HL-60/S4 treated with phorbol 12-myristate 13-acetate at 8.2 ng/mL for 4 days and 3 days (cell line): Measurements from ENCODE around the gene MYB.
"Not testable (repeated sequence)": the region's sequence is repeated elsewhere in the genome, so short reads cannot be mapped to it uniquely, and the experiment has no call there.

Experiments
- in situ Hi-C: fragments of 300-500 bp; cut with MboI; formaldehyde crosslinking; loops from 2 replicates; pipeline ENCODE4 v1.15.0; 2022; ENCODE audit warnings: low sequenced_read_pairs

The MYB gene

GRCh38 chr6:135243871-135244796 is 63.0 kb downstream of the MYB start:
- in situ Hi-C loops: no loop called here

- in situ Hi-C loops: no loop called here
Observed at GRCh38 chr6:135244805-135245204, 63.7 kb downstream of the MYB start.

- in situ Hi-C loops: not testable (repeated sequence)
Observed at GRCh38 chr6:135246412-135247012, 65.4 kb downstream of the MYB start.

- in situ Hi-C loops: no loop called here
Observed at GRCh38 chr6:135250234-135250633, 69.1 kb downstream of the MYB start.

DNA sequence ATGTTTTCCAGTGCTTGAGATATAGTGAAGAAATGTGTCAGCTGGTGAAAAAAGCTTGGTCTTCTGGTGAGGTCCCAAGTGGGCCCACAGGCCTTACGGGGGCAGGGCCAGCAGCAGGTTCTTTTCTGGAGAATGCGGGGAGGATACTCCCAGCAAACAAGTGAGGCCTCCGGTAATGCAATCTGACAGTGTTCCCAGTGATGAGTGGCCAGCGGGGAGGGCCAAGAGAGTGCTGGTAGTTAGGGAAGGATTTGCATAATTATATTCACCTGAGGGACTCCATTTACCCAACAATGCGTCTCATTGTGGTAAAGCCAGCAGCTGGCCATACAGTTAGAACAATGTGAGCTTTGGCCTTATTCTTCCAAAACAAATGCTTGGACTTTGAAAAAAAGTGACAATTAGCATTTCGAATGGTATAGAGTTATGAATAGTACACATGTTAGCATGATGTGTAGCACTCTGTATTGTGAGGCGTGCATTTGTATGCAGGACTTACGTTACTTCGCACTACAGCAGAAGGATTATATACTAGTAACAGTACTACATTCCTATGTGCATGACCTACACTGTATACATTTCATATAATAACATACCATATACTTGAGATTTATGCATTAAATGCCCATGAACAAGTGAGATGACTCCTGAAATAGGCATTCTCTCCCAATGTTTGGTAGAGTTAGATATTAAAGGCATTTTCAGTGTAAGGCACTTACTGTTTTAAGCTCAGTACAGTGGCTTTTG is 69.8 kb downstream of the MYB start:
- in situ Hi-C loops: no loop called here

DNA sequence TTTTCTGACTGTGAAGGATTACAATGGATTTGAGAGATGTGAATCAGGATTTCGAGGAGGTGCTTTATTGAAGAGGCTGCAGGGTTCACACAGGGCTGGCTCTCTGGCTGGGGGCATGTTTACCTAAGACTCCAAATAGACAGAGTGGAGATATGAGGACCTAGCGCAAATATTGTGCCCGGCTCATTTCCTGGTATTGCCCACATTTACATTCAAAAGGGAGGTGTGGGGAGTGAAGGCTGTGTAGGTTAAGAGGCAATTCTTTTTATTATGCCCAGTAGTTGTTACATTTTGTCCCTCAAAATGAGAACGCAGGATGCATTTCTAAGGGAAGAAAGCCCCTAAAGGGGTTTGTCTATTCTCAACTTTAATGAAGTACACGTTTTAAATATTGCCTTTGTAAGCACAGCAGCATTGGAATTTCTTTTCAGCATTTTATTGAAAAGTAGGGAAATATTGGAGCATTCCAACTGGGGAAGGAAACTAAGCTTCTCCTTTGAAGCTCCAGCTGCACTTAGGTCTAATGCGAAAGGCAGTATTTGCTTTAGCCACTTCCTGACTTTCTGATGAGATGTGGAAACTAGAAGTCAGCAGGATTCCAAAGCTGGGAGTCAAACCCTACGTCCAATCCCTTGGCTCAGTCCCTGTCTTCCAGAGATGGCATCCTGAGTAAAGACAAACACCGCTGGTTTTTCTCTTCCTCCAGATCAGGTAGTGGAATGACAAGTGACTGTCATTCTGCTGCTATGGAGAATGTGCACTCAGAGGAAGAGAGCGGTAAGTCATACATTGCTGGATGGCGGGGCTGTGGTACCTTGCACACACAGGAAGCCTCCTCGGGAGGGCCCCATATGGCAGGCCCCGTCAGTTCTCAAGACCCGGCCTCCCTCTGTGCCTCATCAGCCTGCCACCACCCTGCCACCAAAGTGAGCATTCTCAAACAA is 70.7 kb downstream of the MYB start:
- in situ Hi-C loops: no loop called here

GRCh38 chr6:135254471-135254870 is 73.4 kb downstream of the MYB start:
- in situ Hi-C loops: no loop called here

DNA sequence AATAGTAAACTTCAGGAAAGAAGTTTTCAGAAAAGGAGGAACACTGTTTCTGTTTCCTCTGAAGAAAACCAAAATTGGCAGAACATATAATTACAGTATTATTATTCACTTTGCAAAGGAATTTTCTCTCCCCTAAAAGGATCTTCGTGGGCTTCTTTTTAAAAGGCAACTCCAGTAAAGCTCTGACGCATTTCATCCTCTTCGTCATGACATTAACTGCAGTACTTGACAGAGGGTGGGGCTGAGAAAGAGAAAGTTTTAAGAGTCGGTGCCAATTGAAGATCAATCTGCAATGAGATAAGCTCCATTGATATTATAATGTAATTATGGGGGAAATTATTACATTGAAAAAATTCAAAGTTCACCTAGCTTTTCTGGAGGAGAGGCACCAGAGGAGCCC is 75.8 kb downstream of the MYB start:
- in situ Hi-C loops: no loop called here

DNA sequence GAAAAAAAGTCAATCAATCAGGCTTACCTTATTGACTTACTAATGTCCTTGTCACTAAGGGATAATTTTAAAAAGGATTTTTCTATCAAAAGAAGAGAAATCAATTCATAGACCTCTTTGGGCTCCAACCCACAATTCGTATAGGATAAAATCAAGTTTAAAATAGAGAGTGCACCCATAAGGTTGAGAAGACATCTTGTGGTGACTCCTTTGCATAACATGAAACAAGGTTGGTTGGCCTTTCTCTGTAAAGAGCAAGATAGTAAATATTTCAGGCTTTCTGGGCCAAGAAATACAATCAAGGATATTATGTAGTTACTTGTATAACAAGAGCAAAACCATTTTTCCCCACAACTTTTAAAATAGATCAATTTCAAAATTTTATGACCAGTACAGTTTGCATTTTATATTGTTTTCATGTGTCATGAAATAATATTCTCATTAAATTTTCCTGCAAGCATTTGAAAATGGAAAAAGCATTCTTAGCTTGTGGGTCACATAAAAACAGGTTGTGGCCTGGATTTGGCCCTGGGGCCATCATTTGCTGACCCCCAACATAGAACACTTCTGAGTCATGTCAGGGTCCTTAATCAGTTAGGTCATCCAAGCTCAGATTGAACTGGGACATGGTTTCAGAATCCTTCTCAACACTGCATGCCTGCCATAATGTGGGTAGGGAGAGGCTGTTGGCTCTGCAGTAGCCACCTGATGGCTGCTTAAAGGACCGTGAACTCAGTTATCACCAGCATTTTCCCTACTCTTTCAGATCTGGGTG is 76.7 kb downstream of the MYB start:
- in situ Hi-C loops: no loop called here

DNA sequence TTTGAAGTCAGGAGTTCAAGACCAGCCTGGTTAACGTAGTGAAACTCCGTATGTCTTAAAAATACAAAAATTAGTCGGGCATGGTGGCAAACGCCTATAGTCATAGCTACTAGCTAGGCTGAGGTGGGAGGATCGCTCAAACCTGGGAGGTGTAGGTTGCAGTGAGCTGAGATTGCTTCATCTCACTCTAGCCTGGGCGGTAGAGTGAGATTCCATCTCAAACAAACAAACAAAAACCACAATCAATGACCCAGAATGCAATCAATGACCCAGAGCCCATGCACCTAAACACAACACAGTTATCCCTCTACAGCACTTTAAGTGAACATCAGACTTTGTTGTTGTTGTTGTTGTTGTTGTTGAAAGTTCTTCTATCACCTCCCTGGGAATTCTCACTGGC is 77.9 kb downstream of the MYB start:
- in situ Hi-C loops: no loop called here

DNA sequence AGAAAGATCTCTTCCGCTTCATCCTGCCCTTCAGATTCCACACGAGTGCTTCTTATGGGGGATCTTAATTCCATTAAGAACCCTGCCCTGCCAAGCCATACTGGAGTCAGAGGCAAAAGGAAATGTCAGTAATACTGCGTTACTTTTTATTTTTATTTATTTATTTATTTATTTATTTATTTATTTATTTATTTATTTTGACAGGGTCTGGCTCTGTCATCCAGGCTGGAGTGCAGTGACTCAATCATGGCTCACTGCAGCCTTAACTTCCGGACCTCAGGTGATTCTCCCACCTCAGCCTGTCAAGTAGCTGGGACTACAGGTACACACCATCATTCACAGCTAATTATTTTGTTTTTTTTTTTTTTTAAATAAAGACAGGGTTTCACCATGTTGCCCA is 79.5 kb downstream of the MYB start:
- in situ Hi-C loops: no loop called here

GRCh38 chr6:135261872-135262725 is 81.0 kb downstream of the MYB start:
- in situ Hi-C loops: no loop called here

DNA sequence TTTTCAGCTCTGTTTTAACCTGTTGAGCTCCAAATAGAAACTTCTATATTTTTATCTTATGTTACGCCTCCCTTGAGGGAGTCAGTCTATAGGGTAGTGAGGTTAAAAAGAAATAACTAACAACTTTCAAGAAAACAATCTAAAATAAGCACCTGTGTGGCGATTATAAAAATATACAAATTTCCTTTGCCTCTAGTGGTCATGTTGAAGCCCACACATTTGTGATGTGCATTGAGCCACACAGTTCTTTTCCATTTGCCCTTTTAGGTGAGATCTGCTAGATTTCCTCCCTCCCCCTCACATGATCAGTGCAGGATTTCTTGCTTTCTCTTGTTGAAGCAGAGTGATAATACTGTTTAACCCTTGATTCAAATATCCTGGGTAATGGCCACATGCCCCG is 84.2 kb downstream of the MYB start:
- in situ Hi-C loops: no loop called here

GRCh38 chr6:135266675-135267074 is 85.6 kb downstream of the MYB start:
- in situ Hi-C loops: no loop called here

GRCh38 chr6:135267085-135267484 is 86.0 kb downstream of the MYB start:
- in situ Hi-C loops: no loop called here

- in situ Hi-C loops: no loop called here
Observed at GRCh38 chr6:135268263-135268662, 87.2 kb downstream of the MYB start.

GRCh38 chr6:135268740-135269139 is 87.6 kb downstream of the MYB start:
- in situ Hi-C loops: no loop called here
